ENCODE results near the gene TBC1D7. TPM values are rescaled to one million over a fixed set of nuclear protein-coding genes. Genes with fewer than 3 reads are reported as not detected.

TBC1D7 gene
- total RNA-seq, 6 donors from 2014 or later, result 8.1 to 32.5 (median 14.3) TPM

DNA sequence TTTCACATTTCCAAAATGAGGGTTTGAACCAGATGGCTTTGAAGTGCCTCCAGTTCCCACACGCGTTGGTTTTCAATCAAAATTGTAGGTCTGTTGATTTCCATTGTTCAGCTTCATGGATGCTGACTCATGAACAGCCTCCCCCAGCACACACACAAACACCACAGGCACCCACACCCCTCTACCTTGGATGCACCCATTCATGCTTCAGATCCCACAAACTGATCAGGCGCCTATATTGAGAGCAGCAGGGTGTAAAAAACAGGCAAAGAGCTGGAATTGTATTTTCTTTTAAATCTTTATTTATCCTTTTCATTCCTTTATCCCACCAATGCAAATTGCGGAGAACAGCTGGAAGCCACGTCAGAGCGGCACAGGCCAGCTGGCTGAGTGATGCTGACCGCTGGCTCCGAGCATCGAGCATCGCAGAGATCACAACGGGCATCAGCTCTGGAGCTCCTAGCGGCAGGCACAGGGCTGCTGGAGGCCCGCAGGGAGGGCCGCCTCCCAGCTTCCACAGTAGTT, 29.3 kb upstream of the TBC1D7 start:
- peak in 1 of 2 donors; percentile 56 for DNase-seq
- no peaks in the 10 kb centered on the region for H3K9me3 ChIP-seq
- no peak for TF ChIP-seq POLR2AphosphoS5 (IDR thresholded peaks at IDR 0.05)
- no peak for TF ChIP-seq POLR2A (IDR thresholded peaks at IDR 0.05)
- no peak for TF ChIP-seq EP300 (IDR thresholded peaks at IDR 0.05)
- TF ChIP-seq, protein P1, sequence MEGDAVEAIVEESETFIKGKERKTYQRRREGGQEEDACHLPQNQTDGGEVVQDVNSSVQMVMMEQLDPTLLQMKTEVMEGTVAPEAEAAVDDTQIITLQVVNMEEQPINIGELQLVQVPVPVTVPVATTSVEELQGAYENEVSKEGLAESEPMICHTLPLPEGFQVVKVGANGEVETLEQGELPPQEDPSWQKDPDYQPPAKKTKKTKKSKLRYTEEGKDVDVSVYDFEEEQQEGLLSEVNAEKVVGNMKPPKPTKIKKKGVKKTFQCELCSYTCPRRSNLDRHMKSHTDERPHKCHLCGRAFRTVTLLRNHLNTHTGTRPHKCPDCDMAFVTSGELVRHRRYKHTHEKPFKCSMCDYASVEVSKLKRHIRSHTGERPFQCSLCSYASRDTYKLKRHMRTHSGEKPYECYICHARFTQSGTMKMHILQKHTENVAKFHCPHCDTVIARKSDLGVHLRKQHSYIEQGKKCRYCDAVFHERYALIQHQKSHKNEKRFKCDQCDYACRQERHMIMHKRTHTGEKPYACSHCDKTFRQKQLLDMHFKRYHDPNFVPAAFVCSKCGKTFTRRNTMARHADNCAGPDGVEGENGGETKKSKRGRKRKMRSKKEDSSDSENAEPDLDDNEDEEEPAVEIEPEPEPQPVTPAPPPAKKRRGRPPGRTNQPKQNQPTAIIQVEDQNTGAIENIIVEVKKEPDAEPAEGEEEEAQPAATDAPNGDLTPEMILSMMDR (IDR thresholded peaks at IDR 0.05), result no peak
- 81 to 85% methylated on average over 14 of the region's 14 CpGs for whole genome bisulfite sequencing, 2 donors
- H3K27me3 ChIP-seq, result no peaks in the 10 kb centered on the region
- H3K4me3 ChIP-seq, result no peak overlapping the region
- H3K27ac ChIP-seq, result no peak overlapping the region
- H3K36me3 ChIP-seq, result peaks cover 0 to 6% (median 0%) of the 10 kb centered on the region in 4 donors
- ATAC-seq (ENCODE audit: low FRiP score in 2 of 2), result no peak
- peaks cover 18 to 29% (median 25%) of the 10 kb centered on the region in 4 donors for H3K4me1 ChIP-seq

DNA sequence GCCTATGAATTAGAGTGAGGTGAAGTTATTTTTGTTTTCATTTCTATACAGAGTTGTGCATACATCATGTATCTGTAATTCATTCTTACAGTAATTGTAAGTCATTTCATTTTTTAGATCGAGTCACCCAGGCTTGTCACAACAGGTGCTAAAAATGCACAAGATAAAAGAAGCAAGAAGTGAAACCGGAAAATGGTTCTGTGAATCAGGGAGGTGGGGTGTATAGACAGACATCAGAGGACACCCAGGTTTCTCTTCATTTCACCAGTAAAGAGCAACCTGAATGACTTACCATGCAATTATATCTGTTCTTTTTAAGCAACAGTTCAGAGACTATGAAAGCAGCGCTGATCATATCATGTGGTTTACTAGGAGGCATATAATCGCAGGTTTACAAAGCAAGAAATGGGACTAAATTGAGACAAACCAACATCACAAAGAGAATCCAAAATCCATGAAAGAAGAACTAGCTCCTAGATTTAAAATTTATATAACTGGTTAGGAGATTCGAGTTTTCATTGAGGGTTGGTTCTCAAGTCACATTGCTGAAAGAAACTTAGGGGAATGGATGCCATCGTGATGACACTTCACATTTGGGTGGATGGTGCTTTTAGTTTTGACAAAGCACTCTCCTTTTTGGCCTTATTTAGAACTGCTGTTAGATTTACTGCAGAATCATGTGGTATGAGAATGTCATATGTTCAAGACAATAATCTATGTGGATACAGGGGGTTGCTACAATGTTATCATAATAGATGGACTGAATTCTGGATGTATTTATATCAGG, 27.9 kb upstream of the TBC1D7 start:
- no peak for ATAC-seq (ENCODE audit: low FRiP score in 2 of 2)
- WGBS, 2 donors, result 75 to 84% methylated on average over 6 of the region's 6 CpGs

DNA sequence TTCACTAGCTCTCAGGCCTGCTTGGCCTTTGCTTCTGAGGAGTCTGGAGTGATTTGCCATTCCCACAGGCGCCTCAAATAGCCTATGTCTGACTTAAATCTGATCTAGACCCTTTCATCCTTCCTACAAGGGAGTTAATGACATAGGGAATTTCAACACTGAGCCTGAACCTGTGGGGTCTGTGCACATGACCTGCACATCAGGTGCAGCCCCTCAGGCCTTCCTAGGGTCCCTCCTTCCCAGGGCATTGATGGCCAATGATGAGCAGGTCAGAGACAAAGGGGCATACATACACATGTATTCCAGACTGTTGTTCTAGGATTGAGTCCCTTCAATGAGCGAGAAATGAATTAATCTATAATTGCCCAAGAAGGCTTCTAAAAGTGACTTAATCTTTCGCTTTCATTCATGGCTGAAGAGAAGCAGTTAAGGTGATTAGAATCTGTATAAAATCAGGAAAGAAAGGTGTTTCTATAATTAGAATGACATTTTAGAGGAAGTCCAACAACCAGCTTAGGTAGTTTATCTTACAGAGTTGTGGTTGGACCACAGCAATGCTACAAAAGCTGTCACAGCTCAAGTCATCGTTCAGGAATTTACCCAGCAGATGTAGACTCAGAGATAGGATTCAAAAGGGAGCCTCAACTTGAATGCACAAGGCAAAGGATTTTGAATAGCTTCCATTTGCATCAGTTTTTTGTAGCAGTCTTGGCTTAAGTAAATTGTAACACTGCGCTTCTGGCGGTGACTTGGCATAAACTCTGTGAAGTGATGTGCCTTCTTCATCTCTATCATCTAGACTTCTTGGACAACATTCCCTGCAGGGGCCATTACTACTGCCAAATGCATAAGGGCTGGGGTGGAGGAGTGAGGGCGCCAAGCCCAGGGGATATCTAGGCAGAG, 27.0 kb upstream of the TBC1D7 start:
- H3K9me3 ChIP-seq, result no peaks in the 10 kb centered on the region
- H3K27ac ChIP-seq, result peak overlapping the region; percentile 3 to 57 (median 33)
- H3K4me1 ChIP-seq, result peaks cover 18 to 21% (median 19%) of the 10 kb centered on the region in 4 donors
- DNase-seq (no peak), ATAC-seq (ENCODE audit: low FRiP score in 2 of 2) (peak in 1 of 2 donors; percentile 73)
- 70 to 72% methylated on average over 7 of the region's 7 CpGs for WGBS, 2 donors
- no peak overlapping the region for H3K4me3 ChIP-seq
- no peaks in the 10 kb centered on the region for H3K27me3 ChIP-seq
- H3K36me3 ChIP-seq, result peaks cover 0 to 6% (median 0%) of the 10 kb centered on the region in 4 donors
- TF ChIP-seq POLR2AphosphoS5 (IDR thresholded peaks at IDR 0.05) (no peak), EP300 (IDR thresholded peaks at IDR 0.05) (no peak), POLR2A (IDR thresholded peaks at IDR 0.05) (no peak)
- TF ChIP-seq, protein P1 (IDR thresholded peaks at IDR 0.05), result no peak

More for the DNA sequence above, 27.9 kb upstream of the TBC1D7 start:
- TF ChIP-seq, protein P1 (IDR thresholded peaks at IDR 0.05), result no peak
- TF ChIP-seq EP300 (IDR thresholded peaks at IDR 0.05), result no peak
- no peak for TF ChIP-seq POLR2A (IDR thresholded peaks at IDR 0.05)
- TF ChIP-seq POLR2AphosphoS5 (IDR thresholded peaks at IDR 0.05), result no peak
- H3K4me3 ChIP-seq, result no peak overlapping the region
- peaks cover 18 to 28% (median 22%) of the 10 kb centered on the region in 4 donors for H3K4me1 ChIP-seq
- H3K36me3 ChIP-seq, result peaks cover 0 to 6% (median 0%) of the 10 kb centered on the region in 4 donors
- no peaks in the 10 kb centered on the region for H3K27me3 ChIP-seq
- H3K27ac ChIP-seq, result no peak overlapping the region
- H3K9me3 ChIP-seq, result no peaks in the 10 kb centered on the region
- DNase-seq, result no peak

DNA sequence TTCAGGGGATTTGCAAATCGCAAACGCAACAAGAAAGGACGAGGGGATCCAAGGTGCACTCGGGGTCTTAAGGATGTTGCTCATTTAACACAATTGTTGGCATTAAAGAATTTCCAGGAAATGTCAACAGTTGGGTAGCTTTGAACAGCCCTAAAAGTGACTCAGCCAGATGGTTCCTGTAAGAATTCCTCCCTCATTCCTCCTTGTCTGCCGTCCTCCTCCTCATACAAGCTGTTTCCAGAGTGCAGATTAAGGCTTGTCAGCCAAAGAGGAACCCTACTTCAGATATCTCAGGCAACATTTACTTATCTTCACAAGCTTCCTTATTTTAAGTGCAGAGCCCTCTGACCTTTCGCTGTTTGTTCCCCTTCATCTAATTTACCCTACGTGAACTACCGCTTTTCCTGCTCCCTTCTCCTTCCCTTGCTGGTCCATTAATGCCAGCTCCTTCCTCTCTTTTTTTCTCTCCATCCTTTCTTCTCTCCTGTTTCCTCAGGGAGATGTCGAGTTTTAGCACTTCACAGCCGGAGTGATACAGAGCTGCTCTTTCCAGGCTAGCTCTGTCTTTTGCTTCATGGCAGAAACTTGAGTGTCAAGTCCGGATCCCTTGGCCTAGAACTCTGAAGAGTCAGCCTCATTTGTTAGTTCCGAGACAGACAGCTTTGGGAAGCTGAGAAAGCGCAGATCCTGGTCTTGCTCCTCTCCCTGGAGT, 26.1 kb upstream of the TBC1D7 start:
- peaks cover 0 to 6% (median 0%) of the 10 kb centered on the region in 4 donors for H3K36me3 ChIP-seq
- TF ChIP-seq EP300 (IDR thresholded peaks at IDR 0.05) (no peak), POLR2A (IDR thresholded peaks at IDR 0.05) (no peak), POLR2AphosphoS5 (IDR thresholded peaks at IDR 0.05) (no peak)
- TF ChIP-seq, protein P1 (IDR thresholded peaks at IDR 0.05), result no peak
- DNase-seq, result no peak
- no peaks in the 10 kb centered on the region for H3K27me3 ChIP-seq
- no peaks in the 10 kb centered on the region for H3K9me3 ChIP-seq
- H3K4me1 ChIP-seq, result peaks cover 15 to 21% (median 19%) of the 10 kb centered on the region in 4 donors
- 60 to 64% methylated on average over 13 of the region's 13 CpGs for WGBS, 2 donors
- peak overlapping the region; percentile 3 to 57 (median 33) for H3K27ac ChIP-seq
- no peak overlapping the region for H3K4me3 ChIP-seq
- ATAC-seq (ENCODE audit: low FRiP score in 2 of 2), result peak in 1 of 2 donors; percentile 70

Measured in upper lobe of left lung (tissue), 6 donors.